Astrocyte (in vitro differentiated cells and primary cell): ENCODE results near the gene PFDN5.

ENCODE experiments used
- CTCF ChIP-seq: IDR thresholded peaks from 2 replicates; pipeline ENCODE4 v1.5.1; 2011; ENCODE audit warnings: low read depth, mild to moderate bottlenecking, inconsistent platforms, low read length, moderate library complexity; ENCODE audit not compliant: insufficient read depth
- EZH2 ChIP-seq: IDR thresholded peaks from 2 replicates; pipeline ENCODE4 v1.6.1; 2012; ENCODE audit warnings: mild to moderate bottlenecking, low read length, inconsistent platforms; ENCODE audit not compliant: insufficient read depth

- TF ChIP-seq CTCF (no peak), EZH2 (no peak)
Measured at GRCh38 chr12:53328043-53328435, 32.7 kb downstream of the PFDN5 start.
